Hindlimb muscle (tissue), 1 donor: ENCODE measurements around the gene MCCC1. TPM values are rescaled to one million over a fixed set of nuclear protein-coding genes. Genes with fewer than 3 reads are reported as not detected.

Source experiments
- DNase-seq: peaks from one replicate; pipeline ENCODE4 v3.0.0-alpha.2; 2013
- polyA plus RNA-seq: library from polyadenylated mRNA; unstranded; fragments of 120-200 nt; gene quantifications from one replicate; pipeline ENCODE4 v1.2.1, GENCODE V29; 2013; ENCODE audit not compliant: insufficient read length

The MCCC1 gene
- polyA plus RNA-seq, 1 donor: 16.1 TPM

DNA sequence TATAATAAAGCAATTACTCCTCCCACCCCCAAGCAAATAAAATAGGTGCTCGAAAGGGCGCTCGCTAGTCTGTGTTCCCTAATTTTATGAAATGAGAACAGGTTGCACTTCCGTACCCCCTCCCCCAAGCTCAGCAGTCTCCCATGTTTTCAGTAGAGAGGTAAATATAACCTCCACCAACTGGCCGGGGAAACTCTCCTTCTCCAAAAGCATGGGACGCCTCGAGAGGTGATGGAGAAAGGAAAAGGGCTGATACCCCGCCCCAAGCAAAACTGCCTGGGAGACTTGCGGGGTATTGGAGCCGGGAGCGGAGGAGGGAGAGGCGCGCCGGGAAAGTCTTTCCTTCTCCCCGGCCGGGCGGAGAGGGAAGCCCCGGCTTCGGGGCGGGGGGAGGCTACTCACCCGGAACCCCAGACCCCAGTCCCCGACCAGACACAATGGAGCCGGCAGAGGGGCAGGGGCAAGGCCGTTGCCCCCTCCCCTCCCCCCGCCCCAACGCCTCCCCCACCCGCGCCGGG, 119.6 kb downstream of the MCCC1 start:
- DNase-seq: peak; percentile 26

- no peak for DNase-seq
These were observed 120.1 kb downstream of the MCCC1 start for GRCh38 chr3:182979103-182979673.

- DNase-seq: no peak
These were observed 120.9 kb downstream of the MCCC1 start for GRCh38 chr3:182978387-182978786.

DNA sequence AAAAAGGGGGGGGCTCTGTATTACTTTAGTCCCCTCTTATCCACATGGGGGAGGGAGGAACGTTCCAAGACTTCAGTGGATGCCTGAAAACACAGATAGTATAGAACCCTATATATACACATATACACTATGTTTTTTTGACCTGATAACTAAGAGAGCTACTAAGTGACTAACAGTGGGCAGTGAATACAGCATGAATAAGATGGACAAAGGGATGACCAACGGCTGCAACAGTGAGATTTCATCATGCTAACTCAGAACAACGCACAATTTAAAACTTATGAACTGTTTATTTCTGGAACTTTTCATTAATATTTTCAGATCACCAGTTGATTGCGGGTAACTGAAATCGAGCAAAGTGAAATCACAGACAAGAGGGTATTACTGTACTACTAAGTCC, 126.2 kb downstream of the MCCC1 start:
- no peak for DNase-seq

GRCh38 chr3:182972387-182972786, 126.9 kb downstream of the MCCC1 start:
- no peak for DNase-seq

DNA sequence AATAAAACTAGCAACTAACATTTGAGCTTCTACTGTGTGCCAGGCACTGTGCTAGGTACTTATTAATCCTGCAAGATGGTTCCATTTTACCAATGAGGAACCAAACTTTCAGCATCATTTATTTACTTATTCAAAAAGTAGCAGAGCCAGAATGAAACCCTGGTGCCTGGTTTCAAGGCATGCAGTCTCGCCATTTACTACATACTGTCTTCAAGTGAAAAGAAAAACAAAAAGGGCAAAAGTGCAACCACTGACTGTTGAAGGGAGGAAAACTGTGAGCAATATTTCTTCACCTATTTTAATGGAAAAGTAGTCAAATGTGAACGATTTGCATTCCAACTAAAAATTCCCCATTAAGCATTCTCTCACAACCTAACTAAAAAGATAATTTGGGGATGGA, 127.7 kb downstream of the MCCC1 start:
- no peak for DNase-seq

GRCh38 chr3:182970811-182971418, 128.4 kb downstream of the MCCC1 start:
- DNase-seq: no peak

DNA sequence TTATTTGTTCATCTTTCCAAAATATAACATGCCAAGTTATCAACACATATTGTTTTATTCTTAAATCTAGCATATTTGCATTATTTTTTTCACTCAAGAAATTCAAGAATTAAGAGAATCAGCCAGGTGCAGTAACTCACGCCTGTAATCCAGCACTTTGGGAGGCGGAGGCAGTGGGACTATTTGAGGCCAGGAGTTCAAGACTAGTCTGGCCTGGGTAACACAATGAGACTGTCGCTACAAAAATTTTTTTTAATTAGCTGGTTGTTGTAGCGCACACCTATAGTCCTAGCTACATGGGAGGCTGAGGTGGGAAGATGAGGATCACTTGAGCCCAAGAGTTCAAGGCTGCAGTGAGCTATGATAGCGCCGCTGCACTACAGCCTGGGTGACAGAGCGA, 129.4 kb downstream of the MCCC1 start:
- no peak for DNase-seq

DNA sequence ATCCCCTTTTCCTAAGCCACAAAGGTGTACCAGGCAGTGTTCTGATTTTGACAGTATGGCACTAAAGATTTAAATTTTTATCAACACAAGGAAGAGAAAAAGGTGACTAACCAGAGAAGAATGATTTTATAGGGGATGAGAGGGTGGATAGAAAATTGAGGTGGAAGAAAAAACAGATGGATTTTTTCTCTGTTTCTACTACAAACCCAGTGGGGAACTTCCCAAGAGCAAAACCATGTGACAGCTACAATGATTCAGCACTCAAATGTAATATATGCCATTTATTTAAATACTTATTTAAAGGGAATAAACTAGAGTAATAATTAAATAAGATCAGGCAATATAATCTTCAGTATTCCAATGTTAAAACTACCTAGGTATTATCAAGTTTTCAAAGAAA, 130.0 kb downstream of the MCCC1 start:
- DNase-seq: no peak

DNA sequence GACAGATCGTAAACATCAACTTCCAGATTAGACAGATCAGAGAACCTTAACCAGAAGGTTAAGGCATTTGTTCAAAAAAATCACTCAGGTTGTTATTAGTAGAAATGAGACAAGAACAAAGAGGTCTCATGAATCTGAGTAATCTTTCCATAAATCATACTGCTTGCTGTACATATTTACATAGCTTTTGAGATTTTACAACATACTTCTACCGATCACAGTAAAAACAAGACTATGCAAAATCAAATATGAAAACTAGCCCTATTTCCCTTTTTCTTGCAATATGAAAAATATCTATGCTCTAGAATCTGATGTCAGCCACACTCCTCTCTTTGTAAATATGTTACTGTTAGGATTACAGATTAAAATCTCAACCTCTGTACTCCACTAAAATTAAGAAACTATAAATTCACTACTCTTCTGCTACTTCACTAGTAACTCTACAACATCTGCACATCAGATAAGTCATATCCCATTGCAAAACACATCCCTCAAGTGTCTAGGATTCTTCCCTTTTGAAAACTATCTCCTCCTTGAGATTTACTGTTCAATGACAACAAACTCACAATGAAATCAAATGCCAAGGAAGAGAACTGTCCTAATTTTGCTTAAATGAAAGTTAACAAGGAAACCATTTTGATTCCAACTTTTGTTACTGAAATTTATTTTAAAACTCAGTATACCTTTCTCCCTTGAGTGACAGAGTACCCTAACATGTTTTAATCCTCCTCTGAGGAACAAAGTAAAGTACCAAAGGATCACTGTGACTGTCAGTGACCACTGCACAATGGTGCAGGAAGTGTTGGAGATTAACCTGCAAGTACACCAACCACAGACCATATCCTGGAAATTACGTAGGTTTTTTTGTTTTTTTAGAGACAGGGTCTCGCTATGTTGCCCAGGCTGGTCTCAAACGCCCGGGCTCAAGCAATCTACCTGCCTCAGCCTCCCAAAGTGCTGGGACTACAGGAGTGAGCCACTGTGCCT, 131.8 kb downstream of the MCCC1 start:
- no peak for DNase-seq

GRCh38 chr3:182965861-182966366, 133.4 kb downstream of the MCCC1 start:
- no peak for DNase-seq

Other genes starting within 250 kb of the MCCC1 start
- 29.0 TPM for gene DCUN1D1, start 119.0 kb downstream of the MCCC1 start, polyA plus RNA-seq
- gene LAMP3, start 63.2 kb upstream of the MCCC1 start, polyA plus RNA-seq: 0.28 TPM
- 6.8 TPM for gene B3GNT5, start 153.8 kb upstream of the MCCC1 start, polyA plus RNA-seq